Choroid plexus epithelial cell (primary cell): ENCODE measurements around the gene HEBP1.

Experiments used
- DNase-seq: peaks from one replicate; pipeline ENCODE4 v3.0.0-alpha.2; 2010; ENCODE audit warnings: low read depth
- H3K4me3 ChIP-seq: 2 replicates; pipeline ENCODE4 v1.5.1; 2011; ENCODE audit warnings: low read depth, mild to moderate bottlenecking, control low read depth, low read length, moderate library complexity
- CTCF ChIP-seq: conservative IDR thresholded peaks from 2 replicates; pipeline ENCODE4 v1.5.1; 2011; ENCODE audit warnings: low read depth, mild to moderate bottlenecking, control low read depth, inconsistent platforms, low read length, moderate library complexity

The HEBP1 gene

GRCh38 chr12:13024531-13024916 lies 24.5 kb upstream of the HEBP1 start:
- TF ChIP-seq CTCF, result no peak
- no peak overlapping the region for H3K4me3 ChIP-seq
- no peak for DNase-seq

- peak; percentile 64 for TF ChIP-seq CTCF
- DNase-seq, result peak; percentile 75
- no peak overlapping the region for H3K4me3 ChIP-seq
Observed at GRCh38 chr12:13023811-13024530, 23.9 kb upstream of the HEBP1 start.

- no peak overlapping the region for H3K4me3 ChIP-seq
- DNase-seq, result no peak
- no peak for TF ChIP-seq CTCF
Observed at GRCh38 chr12:13022851-13023271, 22.8 kb upstream of the HEBP1 start.

- TF ChIP-seq CTCF, result no peak
- DNase-seq, result no peak
- no peak overlapping the region for H3K4me3 ChIP-seq
Observed at GRCh38 chr12:13011098-13011497, 11.0 kb upstream of the HEBP1 start.

GRCh38 chr12:13008741-13009380 lies 8.8 kb upstream of the HEBP1 start:
- peak; percentile 42 for DNase-seq

GRCh38 chr12:13007496-13008233 lies 7.6 kb upstream of the HEBP1 start:
- no peak overlapping the region for H3K4me3 ChIP-seq
- TF ChIP-seq CTCF, result no peak
- DNase-seq, result no peak

More at GRCh38 chr12:13008741-13009380, 8.8 kb upstream of the HEBP1 start:
- no peak overlapping the region for H3K4me3 ChIP-seq
- TF ChIP-seq CTCF, result no peak

GRCh38 chr12:13005649-13006048 lies 5.6 kb upstream of the HEBP1 start:
- no peak overlapping the region for H3K4me3 ChIP-seq
- no peak for DNase-seq
- TF ChIP-seq CTCF, result no peak
